ENCODE results near the gene FAM81A.
"Not testable (repeated sequence)": the region's sequence is repeated elsewhere in the genome, so short reads cannot be mapped to it uniquely, and the experiment has no call there.

The FAM81A gene

GRCh38 chr15:59432389-59432788 is 5.6 kb upstream of the FAM81A start:
- DNase-seq, result no peak

- no peak for DNase-seq
Observed at GRCh38 chr15:59434481-59434880, 3.5 kb upstream of the FAM81A start.

GRCh38 chr15:59436774-59437141 is 1.2 kb upstream of the FAM81A start:
- no peak for DNase-seq

- no peak for DNase-seq
Observed at GRCh38 chr15:59437142-59437816, 707 bp upstream of the FAM81A start.

- no peak for DNase-seq
Observed at GRCh38 chr15:59438625-59439290, 772 bp downstream of the FAM81A start.

GRCh38 chr15:59439576-59439975 is 1.6 kb downstream of the FAM81A start:
- DNase-seq, result no peak

- no peak for DNase-seq
Observed at GRCh38 chr15:59443341-59444072, 5.5 kb downstream of the FAM81A start.

- no peak for DNase-seq
Observed at GRCh38 chr15:59444081-59444835, 6.3 kb downstream of the FAM81A start.

GRCh38 chr15:59444980-59445545 is 7.1 kb downstream of the FAM81A start:
- no peak for DNase-seq

GRCh38 chr15:59446232-59446957 is 8.4 kb downstream of the FAM81A start:
- DNase-seq, result no peak

- DNase-seq, result no peak
Observed at GRCh38 chr15:59447367-59447766, 9.4 kb downstream of the FAM81A start.

- no peak for DNase-seq
Observed at GRCh38 chr15:59448871-59449270, 10.9 kb downstream of the FAM81A start.

- DNase-seq, result no peak
Observed at GRCh38 chr15:59453474-59454215, 15.7 kb downstream of the FAM81A start.

GRCh38 chr15:59456114-59456513 is 18.1 kb downstream of the FAM81A start:
- no peak for DNase-seq

- no peak for DNase-seq
Observed at GRCh38 chr15:59457103-59457502, 19.1 kb downstream of the FAM81A start.

- DNase-seq, result no peak
Observed at GRCh38 chr15:59461521-59461920, 23.5 kb downstream of the FAM81A start.

GRCh38 chr15:59473226-59473625 is 35.2 kb downstream of the FAM81A start:
- DNase-seq, result no peak

GRCh38 chr15:59475161-59475560 is 37.2 kb downstream of the FAM81A start:
- not testable (repeated sequence) for DNase-seq

- no peak for DNase-seq
Observed at GRCh38 chr15:59484399-59484798, 46.4 kb downstream of the FAM81A start.

- DNase-seq, result no peak
Observed at GRCh38 chr15:59485036-59485435, 47.0 kb downstream of the FAM81A start.

GRCh38 chr15:59489485-59489884 is 51.5 kb downstream of the FAM81A start:
- DNase-seq, result not testable (repeated sequence)

- no peak for DNase-seq
Observed at GRCh38 chr15:59491062-59491461, 53.1 kb downstream of the FAM81A start.
